ENCODE data around the gene LENG8.

The LENG8 gene

DNA sequence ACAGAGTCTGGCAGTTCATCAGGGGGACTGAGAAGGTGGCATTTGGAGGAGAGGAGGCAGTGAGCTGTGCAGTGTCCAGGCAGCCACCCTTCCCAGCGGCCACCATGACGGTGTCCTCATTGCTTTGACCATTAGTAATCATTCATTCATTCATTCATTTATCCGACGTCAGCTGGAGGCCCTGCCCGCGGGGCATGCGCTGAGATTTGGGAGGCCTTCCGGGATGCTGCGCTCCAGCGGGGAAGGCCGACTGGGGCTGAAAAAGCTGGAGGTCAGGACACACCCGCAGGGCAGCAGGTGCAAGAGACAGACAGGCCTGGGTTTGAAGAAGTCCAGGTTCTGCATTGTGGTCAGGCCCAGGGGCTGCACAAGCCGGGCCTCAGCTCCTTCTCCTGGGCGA lies 24.8 kb upstream of the LENG8 start:
- no peak for DNase-seq

GRCh38 chr19:54424660-54425381 lies 24.2 kb upstream of the LENG8 start:
- DNase-seq: no peak

DNA sequence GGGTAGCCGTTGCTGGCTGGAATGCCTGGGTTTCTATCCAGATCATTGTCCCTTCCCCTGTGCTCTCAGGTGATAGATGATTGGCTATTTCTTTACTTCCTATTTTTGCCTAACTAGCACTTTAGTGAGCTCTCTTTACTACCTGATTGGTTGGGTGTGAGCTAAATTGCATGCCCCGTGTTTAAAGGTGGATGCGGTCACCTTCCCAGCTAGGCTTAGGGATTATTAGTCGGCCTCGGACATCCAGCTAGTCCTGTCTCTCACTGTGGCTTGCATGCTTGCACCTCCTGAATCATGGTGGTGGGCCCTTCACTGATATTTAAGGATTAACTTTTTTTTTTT lies 23.6 kb upstream of the LENG8 start:
- no peak for DNase-seq

DNA sequence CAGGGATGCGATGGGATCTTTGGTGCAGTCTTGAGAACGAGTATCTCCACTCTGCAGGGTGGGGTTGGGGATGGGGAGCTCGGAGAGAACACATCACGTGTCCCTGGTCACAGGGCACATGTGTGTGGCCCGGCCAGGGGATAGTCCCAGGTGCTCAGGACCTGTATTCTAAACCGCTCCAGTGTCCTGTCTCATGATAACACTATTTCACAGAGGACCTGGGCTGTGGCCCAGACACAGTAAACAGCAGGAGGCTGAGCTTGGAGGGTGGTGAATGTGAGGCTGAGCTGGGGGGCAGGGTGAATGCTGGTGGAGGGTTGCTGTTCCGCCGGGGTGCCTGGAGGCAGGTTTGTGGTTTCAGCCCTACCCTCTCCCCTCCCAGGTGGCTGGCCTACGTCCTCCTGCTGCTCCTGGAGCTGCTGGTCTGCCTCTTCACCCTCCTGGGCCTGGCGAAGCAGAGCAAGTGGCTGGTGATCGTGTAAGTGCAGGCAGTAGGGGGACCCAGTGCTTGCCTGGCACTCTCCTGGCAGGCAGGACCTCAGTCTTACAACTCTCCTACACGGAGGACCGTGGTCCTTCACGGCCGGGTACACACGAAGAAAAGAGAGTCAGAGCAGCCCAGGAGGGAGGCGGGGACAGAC lies 22.6 kb upstream of the LENG8 start:
- no peak for DNase-seq

DNA sequence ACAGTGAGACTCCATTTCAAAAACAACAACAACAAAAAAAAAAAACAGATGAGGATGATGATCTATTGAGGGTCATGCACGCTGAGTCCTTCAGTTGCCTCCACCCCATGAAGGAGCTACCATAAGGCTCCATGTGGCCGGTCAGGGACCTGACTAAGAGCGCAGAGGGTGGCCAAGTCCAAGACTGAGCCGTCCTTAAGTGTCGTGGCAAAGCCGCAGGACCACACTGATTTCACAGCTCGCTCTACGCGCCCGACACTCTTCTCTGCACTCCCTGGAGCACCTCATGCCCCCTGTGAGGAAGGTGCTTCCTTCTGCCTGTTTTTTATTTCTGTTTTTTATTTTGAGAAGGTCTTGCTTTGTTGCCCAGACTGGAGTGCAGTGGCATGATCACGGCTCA lies 21.4 kb upstream of the LENG8 start:
- DNase-seq: no peak

DNA sequence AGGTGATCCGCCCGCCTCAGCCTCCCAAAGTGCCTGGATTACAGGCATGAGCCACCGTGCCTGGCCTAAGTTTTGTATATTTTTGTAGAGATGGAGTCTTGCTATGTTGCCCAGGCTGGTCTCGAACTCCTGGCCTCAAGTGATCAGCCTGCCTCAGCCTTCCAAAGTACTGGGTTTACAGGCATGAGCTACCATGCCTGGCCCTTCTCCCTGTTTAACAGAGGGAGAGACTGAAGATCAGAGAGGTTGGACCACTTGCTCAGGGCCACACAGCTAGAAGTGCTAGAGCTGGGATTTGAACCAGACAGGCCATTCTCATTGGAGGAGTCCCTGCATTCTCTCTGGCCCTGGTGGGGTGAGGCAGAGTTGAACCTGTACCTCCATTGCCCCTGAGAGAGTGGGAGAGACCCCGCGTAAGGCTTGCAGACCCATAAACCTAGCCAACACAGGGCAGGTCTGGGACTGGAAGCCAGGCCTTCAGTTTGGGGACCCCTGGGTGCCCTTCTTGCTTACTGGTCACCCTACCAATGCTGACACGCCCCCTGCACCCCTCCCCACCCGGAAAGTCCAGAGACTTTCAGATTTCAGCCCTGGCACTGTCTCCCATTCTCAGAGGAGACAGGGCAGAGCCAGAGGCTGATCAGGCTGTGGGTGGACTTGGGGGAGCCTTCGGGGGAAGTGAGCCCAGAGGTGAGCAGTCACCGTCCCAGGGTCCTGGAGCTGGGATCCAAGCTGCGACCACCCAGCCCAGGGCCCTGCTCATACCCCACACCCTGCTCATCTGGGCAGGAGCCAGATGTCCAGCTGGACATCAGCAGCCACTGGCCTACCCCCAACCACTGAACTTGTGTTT lies 20.4 kb upstream of the LENG8 start:
- DNase-seq: no peak

- no peak for DNase-seq
Observed at GRCh38 chr19:54429176-54429495, 19.9 kb upstream of the LENG8 start.

GRCh38 chr19:54429545-54430227 lies 19.3 kb upstream of the LENG8 start:
- no peak for DNase-seq

DNA sequence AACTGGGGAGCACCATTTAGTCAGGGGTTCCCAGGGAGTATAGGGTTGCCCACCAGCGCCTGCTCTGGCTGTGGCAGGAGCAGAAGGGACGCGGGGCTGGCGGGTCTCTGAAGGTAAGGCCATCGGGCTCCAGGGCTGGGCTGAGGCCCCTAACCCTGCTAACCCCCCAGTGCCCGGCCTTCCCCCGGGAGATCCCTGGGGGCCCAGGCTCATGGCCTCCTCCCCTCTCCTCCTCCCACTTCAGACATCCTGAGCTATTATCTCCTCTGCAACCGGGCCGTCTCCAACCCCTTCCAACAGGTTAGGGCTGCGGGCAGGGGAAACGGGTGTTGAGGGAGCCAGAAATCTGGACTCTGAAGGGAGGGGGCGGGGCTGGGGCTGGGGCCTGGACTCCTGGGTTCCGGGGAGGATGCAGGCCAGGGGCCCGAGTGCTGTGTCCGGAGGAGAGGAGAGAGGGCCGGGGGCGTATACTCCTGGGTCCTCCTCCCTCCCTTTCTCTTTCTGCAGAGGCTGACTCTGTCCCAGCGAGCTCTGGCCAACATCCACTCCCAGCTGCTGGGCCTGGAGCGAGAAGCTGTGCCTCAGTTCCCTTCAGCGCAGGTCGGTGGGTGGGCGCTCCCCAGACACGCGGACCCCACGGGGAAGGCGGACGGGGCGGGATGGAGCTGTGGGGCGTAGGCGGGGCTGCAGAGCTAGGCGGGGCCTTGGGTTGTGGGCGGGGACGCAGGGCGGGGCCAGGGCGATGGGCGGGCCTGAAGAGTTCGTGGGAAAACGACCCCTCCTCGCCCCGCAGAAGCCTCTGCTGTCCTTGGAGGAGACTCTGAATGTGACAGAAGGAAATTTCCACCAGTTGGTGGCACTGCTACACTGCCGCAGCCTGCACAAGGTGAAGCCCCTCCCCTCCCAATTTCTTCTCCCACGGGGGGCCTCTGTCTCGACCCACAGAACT lies 18.4 kb upstream of the LENG8 start:
- no peak for DNase-seq

DNA sequence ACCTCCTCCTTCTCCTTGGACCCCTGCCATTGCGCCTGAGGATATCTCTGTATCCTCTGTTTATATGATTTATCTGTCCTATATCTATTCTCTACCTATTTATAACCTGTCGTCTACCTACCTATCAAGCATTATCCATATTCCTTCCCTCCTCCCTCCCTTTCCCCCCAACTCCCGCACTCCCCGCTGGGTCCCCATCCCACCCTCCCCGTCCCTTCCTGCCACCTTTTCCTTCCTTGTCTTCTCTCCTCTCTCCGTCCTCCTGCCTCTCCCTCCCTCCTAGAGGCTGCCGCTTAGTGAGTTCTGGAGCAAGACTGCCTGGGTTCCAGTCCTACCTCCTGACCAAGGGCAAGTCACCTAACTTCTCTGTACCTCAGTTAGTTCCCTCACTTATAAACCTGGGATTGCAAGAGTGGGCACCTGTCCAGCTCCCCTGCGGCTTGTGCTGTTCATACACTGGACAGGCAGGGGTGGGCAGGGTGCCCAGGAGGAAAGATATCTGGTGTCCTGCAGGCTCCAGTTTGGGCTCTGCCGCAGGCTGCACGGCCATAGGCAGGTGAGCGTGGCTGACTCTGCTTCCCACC lies 17.7 kb upstream of the LENG8 start:
- DNase-seq: no peak

GRCh38 chr19:54432144-54432738 lies 16.8 kb upstream of the LENG8 start:
- no peak for DNase-seq

- DNase-seq: no peak
Observed at GRCh38 chr19:54433697-54434096, 15.3 kb upstream of the LENG8 start.

DNA sequence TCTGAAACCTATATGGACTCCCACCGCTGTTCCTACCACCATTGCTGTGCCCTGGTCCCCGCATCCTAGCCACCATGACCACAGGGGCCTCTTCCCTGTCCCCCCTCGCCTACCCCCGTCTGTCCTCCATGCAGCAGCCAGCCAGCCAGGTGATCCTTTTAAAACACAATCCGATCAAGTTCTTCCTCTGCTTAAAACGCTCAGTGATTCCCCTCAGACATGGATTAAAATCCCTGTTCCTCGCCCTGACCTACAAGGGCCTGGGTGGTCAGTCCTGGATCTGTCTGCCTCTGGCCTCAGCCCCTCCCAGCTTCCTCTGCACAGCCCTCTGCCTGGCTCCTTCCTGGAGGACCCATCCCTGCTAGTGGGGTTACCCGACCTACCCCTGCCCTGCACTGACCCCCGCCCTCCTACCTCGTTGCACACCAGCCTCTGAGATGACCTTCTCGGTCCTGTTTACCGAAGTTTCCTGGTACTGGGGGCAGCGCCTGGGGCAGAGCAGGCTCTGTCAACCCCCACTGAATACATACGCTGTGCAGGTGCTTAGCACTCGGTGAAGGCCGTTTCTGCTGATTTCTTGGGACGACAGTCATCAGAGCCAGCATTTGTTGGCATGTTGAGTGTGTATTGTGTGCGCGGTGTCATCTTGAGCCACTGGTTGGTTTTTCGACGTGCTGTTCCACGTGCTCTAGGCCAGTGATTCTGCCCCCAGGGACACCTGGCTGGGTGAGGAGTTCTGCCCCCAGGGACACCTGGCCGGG lies 14.7 kb upstream of the LENG8 start:
- DNase-seq: no peak

GRCh38 chr19:54434873-54435214 lies 14.2 kb upstream of the LENG8 start:
- DNase-seq: no peak

- DNase-seq: no peak
Observed at GRCh38 chr19:54435551-54436016, 13.4 kb upstream of the LENG8 start.

DNA sequence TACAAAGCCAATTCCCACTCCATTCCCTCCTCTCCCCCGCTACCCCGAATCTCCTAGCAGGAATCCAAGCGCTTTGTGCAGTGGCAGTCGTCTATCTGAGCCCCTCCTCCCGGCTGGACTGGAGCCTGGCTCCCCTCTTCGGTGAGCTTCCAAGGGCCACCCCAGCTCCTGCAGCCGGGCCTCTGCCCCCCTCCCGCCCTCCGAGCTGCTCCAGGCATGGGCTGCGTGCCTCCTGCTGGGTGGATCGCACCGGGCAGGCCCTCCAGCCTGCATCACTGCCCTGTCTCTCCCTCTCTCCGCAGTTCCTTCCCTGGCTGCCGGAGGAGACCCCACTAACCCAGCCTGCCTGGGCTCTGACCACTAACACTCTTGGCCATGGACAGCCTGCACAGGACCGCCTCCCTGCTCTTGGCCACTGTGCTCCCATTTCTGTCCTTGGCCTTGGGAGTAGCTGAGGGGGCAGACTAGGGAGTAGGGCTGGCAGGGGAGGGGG lies 12.9 kb upstream of the LENG8 start:
- no peak for DNase-seq

- DNase-seq: no peak
Observed at GRCh38 chr19:54436628-54437252, 12.3 kb upstream of the LENG8 start.

DNA sequence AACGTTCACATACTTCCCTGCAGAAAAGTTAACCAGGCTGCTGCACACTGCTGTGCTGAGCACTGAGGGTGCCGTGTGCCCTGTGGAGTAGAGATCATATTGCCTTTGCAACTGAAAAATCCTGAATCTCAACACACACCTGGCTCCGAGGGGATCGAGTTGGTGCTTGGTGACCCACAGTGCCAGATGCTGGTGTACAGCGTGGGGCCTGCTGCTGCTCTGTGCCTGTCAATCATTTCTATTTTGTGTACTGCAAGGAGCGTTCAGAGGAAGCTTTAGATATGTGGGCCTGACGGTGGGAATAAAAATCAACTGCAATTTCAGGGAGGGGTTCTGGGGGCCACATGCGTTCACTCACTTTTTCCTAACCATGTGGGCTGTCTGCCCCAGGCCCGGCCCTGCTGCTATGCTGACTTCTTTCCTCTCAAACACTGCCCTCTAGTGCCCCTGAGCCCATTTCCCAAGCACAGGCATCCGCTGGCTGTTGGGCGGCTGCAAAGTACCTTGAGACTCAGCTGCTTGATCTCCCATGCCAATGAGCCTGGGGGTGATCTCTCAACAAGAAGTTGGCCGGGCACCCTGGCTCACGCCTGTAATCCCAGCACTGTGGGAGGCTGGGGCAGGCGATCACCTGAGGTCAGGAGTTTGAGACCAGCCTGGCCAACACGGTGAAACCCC lies 9.7 kb upstream of the LENG8 start:
- no peak for DNase-seq

GRCh38 chr19:54440641-54441040 lies 8.4 kb upstream of the LENG8 start:
- no peak for DNase-seq

GRCh38 chr19:54444737-54445136 lies 4.3 kb upstream of the LENG8 start:
- DNase-seq: no peak

All from NCI-H446 treated with DMSO at 0.1 percent for 48 hours (cell line).